ENCODE results near the gene SH3RF3.

Gene SH3RF3

DNA sequence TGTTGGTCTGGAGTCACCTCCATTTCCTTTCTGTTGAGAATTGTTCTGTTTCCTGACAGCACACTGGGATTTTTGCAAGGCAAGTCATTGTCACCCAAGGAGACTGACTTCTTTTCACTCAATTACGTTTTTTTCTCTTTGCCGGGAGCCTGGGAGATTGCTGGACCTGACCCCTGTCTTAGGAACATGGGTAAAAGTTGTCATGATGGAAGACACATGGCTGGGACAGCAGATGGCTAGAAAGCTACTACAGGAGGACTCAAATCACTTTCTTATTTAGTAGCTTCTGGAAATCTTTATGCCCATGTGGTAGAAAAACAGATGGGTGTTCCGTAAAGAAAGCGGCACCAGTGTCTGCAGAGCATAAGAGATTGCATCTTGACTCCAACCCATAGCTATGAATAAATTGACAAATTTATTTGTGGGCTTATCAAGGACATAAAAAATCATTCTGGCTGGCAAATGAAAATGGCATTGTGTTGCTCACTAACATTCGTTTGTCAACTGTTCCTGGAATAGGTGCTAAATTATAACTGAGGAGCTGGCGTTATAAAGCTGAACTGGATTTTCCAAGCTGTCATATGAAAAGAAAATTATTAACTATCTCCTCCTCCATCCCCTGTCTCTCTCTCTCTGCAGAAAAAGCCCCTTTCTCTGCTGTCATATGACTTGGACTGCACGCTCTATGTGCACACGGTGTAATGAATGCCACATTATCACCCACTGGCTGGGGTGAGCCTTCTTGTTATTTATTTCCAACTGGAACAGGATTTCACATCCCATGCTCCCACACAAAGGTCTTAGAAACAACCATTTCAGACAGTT, 159.8 kb downstream of the SH3RF3 start:
- DNase-seq (ENCODE audit: low spot score): no peak

DNA sequence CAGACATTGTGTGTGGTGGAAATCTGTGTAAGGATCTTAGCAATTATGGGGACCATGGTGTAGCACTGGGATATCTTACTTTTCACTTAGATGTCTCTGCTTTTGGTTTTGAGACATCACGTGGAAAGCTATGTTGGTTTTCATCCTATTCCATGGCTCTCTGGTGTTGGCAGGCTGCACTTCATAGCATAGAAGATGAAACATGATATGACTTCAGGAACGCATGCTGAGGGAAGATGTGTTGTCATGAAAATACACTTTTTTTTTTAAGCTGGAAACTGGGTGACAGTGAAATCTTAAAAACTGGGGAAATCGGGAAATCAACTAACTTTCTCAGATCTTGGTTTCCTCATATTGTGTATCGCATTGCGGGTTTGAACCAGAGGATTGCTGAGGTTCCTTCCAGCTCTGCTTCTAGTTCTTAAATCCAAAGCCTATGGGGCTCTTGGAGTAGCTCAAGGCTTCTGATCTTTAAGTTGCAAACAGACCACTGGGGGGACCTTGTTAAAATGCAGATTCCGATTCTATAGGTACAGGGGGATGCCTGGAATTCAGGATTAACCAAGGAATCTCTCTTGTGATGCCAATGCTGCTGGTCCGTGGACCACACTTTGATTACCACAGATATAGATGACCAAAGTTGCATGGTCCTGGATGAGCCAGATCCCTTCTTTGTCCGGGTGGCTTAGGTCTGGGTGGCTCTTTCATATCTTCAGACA, 160.7 kb downstream of the SH3RF3 start:
- DNase-seq (ENCODE audit: low spot score): no peak

DNA sequence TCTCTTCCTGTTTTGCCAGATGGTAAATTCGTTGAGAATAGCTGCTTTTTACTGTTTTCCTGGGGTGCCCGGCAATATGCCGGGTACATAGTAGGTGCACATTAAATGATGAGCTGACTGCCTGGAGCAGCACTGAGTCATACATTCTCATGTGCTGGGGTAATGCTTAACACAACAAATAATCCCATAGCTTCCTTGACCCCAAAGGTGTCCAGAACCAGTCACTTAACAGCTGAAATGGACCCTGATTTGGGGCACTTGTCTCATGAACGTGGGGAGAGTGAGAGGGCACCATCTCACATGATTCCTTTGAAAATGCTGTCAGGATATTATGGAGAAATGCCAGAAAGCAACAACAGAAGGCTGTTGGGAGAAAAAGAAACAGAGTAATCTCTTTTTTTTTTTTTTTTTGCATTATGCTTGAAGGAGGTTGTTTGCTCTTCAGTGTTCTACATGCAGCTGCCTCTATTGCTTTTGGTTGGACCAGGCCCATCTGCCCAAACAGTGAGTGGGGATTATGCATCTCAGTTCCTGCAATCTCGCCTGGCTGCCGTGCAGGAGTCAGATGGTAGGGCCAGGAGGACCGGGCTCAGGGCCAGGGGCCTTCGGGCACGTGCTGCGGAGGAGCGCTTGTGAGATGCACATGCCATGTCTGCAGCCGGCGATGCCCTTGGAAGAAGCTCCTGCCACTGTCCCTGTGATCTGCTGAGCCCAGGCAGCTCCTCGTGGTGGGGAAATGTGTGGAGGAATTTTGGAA, 162.1 kb downstream of the SH3RF3 start:
- DNase-seq (ENCODE audit: low spot score): no peak

DNA sequence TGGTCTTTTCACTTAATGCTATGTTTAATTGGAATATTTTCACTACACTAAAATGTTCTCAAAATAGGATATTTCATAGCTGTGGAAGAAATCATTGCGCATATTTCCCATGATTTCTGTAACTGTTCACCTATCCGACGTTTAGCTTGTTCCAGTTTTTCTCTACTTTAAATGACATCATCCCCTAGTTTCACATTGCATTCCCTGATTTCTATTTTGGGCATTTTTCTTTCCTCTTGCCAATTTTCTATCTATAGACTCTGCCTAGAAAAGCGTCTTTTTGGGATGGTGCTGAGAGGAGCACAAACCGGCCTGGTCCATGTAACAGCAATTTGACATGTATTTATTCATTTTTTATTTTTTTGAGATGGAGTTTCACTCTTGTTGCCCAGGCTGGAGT, 163.4 kb downstream of the SH3RF3 start:
- no peak for DNase-seq (ENCODE audit: low spot score)

DNA sequence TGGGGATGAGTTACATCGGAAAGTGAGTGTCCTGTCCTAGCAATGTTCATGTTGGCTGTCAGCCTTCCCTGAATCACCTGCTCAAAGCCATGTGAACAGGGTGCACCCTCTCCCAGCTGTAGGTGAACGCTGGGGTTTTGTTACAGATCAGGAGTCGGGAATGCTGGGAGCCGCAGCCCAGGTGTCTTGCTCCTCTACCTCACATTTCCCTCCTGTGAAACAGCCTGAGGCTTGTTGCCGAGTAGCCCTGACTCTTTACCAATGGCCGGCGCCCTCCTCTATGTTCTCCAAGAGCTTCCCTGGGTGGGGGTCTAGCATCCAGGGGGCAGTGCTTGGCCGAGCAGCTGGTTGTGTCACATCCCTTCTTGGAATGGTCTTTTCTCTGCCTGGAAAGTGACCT, 164.7 kb downstream of the SH3RF3 start:
- DNase-seq (ENCODE audit: low spot score): no peak

DNA sequence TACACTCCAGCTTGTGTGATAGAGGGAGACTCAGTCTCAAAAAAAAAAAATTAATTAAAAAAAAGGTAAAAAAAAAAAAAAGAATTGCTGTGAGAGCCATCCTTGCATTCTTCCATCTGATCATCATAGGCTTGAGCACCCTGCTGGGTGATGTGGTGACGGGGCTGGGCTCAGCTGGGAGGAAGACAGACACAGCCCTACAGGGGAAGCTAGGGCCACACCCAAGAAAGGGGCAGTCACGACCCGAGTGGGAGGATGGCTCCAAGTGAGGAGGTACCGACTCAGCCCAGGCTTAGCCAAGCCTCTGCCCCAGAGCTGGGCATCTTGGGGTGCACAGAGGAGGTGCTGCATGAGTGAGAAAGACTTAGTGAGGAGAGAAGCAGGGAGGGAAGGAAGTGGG, 165.5 kb downstream of the SH3RF3 start:
- DNase-seq (ENCODE audit: low spot score): no peak

DNA sequence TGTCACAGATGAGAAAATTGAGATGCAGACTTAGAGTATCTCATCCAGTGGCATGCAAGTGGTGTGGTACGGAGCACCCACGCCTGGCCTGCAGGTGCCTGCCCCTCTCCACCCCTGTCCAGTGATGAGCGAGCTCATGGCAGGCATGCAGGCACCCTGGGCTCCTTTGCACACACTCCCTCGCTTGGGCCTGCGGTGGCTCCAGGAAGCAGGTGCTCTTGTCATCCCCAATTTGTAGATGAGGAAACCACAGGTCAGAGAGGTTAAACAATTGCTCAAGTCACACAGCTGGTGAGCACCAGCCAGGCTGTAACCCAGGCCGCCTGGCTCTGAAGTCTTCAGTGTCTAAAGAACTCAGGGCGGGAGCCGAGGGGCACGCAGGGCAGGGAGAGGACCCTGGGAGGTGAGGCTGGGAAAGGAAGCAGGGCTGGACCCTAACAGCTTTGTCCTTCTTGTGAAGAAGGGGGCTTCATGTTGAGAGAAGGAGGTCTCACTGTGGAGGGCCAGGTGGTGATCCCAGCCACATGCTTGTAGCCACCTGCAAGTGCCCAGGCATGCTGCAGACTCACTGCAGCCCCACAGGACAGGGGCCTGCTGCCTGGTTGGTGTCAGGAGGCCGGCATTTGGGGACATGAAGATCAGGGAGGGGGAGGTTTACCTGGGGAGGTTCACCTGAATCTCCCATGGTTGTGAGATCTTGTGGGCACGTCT, 166.2 kb downstream of the SH3RF3 start:
- no peak for DNase-seq (ENCODE audit: low spot score)

DNA sequence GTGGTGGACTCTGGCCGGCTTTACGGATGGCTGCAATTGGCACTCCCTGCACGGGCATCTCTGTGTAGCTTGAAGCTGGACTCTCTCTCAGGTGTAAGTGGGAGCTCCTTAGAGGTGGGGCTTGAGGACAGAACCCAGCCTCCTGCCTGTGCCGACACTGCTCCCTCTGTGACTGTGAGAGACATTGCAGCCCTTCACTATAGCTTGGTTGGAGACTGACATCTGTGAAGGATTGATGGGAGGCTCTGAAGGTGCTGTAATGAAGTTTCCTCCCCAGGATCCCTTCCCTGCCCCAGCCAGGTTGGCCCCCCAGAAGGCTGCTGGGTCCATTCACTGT, 166.7 kb downstream of the SH3RF3 start:
- DNase-seq (ENCODE audit: low spot score): no peak

DNA sequence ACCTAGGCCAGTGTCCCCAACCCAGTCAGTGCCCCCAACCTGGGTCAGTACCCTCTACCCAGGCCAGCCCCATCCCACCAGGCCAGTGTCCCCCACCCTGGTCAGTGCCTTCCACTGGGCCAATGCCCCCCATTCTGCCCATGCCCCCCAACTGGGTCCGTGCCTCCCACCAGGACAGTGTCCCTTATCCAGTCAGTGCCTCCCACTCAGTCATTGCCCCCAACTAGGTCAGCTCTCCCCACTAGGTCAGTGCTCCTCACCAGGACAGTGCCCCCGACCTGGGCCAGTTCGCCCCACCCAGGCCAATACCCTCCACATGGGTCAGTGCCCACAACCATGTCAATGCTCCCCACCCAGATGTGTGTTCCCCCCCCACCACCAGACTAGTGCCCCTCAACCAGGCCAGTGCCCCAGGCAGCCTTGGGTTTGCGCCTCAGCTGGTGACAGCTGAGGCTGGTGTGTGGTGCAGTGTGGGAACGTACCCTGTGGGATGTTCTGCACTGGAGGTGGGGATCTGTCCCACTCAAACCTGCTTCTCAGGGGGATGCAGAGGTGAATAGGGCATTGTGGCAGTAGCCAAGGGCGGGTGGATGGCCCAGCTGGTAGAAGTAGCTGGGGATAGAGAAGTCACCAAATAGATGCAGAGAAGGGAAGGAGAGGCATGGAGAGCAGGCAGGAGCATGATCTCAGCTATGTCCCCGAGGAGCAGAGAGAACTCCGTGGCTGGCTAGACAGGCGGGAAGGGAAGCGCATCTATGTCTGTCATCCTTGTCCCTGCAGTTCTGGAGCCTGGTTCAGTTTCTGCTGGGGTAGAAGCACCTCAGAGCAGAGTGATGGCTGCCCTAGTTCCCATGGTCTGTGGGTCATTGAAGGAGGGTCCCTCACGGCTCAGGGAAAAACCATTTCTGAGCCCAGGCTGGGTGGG, 168.8 kb downstream of the SH3RF3 start:
- DNase-seq (ENCODE audit: low spot score): no peak

DNA sequence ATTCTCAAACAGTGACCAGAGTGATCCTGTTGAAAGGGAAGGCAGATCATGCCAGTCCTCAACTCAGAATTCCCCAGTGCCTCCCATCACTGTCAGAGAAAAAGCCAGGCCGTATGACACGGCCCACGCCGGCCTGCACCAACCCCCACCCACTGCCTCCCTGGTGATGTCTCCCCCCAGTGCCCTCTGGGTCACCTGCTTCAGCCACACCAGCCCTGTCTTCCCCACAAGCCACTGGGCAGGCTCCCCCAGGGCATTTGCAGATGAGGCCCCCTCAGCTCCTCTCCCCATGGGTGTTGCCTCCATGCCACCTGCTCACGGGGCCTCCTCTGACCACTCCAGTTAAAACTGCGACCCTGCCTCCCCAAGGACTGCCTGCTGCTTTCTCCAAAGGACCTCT, 169.8 kb downstream of the SH3RF3 start:
- DNase-seq (ENCODE audit: low spot score): no peak

DNA sequence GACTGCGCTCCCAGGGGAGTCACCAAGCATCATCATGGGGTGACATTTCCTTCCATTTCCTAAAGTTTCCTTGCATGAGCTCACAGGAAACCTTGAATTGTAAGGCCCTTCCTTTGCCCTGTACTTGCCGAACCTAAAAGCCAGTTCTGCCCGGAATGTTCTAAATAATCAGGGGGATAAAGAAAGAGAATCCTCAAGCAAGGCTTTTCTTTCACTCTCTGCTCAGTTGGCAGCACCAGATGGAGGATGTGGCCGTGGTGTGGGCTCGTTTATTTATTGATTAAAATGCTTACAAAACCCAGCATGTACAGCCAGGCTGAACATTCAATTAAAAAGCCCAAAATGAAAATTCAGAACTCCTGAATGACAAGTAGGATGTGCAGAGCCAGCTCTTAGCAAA, 170.5 kb downstream of the SH3RF3 start:
- no peak for DNase-seq (ENCODE audit: low spot score)

DNA sequence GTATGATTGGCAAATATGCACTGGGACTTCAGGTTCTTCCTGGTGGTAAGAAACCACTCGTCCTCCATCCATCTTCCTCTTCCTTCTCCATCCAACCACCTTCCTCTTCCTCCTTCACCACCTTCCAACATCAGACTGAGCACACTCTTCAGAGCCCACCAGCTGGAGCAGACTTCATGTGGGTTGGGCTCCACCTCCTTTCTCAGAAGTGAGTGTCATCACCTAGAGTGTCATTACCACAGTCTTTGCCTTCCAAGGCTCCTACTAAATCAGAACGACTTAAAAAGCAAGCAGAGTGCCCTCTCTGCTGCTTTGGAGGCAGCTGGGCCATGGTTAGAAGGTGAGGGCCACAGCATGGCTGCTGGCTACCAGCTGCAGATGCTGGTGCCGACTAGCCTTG, 171.6 kb downstream of the SH3RF3 start:
- no peak for DNase-seq (ENCODE audit: low spot score)

DNA sequence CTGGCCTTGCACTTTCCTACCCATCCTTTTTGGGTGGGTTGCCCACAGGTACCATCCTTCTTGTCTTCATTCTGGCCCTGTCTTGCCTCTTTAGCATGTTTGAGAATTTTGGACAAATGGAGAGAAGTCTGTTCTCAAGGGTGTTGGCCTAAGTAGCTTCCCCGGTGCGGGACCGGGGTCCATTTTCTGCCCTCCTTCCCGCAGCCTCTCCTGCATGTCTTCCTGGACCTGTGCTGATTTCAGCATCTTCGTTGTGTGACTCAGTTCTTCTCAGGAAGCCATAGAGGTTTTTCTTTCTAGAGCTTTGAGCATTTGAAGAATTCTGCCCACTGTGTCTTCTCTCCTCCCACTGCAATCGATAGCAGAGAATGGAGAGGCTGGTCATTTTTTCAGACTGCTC, 172.7 kb downstream of the SH3RF3 start:
- no peak for DNase-seq (ENCODE audit: low spot score)

DNA sequence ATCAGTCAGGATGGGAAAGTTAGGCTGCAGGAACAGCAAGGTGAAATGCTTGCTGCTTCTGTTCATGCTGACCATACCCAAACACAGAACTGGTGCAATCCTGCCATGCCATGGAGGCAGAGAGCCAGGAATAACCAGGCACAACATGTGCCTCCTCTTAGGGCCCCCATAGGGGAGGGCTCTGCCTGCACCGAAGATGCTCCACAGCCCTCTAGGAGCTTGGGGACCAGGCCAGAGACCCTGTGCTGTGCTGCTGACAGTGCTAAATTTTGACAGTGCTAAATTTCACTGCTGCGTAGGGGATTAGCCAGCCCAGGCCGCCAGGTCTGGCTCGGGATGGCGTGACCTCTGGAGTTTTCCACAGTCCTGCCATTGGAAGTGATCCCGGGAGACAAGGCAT, 173.3 kb downstream of the SH3RF3 start:
- no peak for DNase-seq (ENCODE audit: low spot score)

DNA sequence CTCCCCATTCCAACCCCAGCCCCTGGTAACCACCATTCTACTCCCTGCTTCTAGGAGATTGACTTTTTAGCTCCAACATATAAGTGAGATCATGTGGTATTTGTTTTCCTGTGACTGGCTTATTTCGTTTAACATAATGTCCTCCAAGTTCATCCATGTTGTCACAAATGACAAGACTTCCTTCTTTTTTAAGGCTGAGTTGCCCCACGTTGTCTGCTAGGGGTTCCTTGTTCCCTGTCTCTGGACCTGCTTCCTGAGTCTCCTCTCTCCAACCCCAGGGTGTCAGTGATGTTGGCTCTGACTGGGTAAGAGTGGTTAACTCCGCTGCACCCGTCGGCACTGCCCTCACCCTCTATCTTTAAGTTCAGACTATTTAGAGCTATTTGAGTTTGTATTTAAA, 175.2 kb downstream of the SH3RF3 start:
- DNase-seq (ENCODE audit: low spot score): no peak

DNA sequence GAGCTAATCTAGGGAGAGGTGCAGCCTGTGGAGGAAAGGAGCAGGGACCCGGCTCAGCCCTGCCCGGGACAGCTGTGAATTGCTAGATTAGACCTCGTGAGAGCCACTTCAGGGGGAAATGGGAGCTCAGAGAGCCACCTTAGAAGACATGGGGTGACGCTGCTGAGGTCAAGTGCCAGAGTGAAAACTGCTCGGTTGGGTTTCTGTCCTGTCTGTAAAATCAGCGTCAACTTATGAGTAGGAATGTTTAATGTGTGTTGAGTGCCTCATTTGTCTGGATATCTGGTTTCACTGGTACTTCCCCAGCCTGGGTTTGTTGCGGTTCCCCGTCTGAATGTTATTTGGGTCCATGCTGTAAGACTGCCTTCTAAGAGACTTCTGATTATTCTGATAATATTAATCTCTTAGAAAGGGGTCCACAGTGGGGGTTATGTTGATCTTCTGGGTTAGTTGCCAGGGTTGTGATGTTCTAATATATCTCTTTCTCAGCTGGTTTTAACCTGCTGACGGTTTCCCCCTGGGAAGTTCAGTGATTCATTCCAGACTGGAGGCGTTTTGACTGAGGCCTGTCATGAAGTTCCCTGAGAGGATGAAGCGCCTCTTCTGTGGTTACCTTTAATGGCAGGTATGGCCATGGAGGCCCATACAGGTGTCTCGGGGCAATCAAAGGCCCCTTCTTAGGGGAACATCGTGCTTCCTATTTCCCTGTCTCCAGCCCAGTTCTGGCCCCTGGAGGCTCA, 175.9 kb downstream of the SH3RF3 start:
- DNase-seq (ENCODE audit: low spot score): no peak

DNA sequence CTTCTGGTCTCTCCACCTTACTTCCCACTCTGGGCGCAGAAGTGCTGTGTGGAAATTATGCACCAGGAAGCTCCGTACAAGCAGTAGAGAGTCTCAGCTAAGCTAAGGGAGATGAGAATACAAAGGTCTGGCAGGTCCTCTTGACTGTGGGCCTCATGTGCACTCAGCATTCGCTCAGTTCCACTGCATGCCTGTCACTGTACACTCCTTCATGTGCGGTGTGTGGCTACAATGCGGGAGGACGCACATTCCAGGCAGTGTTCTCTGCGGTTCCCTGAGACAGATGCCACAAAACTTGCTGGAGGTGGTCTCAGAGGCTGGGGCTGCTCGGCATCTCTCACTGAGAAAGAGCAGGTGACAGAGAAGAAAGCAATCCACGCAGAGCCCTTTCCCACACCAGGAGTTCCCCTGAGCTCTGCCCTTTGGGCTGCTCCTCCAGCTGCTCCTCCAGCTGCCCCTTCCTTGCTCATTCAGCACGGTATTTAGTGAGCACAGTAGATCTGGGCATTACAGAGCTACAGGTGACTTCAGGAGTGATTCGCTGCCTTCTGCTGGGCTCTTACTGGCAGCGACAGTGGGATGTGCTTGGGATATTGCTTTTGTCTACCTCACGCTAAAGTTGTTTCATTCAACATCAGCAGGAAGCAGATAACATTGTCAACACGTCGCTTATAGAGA, 176.6 kb downstream of the SH3RF3 start:
- no peak for DNase-seq (ENCODE audit: low spot score)

DNA sequence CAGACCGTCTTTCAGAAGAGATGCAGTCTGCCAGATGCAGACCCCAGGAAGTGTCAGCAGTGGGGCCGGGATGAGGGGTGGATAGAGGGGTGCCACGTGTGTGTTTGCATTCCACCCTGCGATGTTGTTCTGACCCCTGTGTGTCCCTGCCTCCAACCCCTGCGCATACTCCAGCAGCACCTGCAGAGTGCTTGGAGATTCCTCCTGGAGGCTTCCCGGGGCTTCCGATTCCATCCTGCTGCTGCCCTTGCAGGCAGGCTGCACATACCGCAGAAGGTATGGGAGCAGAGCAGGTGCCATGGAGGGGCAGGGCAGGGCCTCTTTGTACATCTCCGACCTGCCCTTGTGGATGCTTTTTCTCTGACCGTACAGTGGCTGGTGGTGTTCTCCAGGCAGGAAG, 177.2 kb downstream of the SH3RF3 start:
- no peak for DNase-seq (ENCODE audit: low spot score)

DNA sequence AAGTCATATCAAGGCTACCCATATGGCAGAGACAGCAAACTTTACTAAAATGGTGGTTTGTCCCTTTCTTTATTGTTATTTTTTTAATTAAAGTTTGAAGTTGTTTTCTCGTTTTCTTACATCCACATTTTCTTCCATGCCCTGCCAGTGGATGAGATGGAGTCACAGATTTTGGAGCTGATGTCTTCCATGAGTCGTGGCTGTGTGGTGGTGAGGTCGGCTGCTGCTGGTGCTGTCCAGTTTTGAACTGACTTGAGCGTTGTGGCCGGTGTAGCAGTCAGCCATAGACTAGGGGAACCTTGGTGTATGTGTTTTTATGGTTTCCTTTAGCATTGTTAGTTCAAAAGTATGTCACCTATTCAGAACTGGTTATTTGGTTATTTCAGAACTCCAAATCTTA, 182.8 kb downstream of the SH3RF3 start:
- DNase-seq (ENCODE audit: low spot score): no peak

DNA sequence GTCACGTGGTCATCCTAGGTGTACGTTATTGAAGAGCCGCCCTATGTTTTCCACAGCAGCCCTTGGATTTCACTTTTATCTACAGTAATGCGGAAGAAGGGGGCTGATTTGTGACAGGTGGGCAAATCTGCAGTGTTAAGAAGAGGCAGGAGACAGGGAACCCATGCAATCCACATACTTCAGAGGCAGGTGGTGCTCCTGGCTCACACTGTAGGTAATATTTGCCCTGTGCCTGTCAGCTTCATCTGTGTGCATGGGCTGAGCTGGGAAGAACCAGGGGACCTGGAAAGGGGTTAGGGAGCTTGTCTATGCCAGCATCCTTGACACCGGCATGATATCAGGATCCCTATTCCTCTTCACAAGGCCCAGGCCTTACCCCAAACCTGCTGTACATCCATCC, 183.9 kb downstream of the SH3RF3 start:
- no peak for DNase-seq (ENCODE audit: low spot score)
